Measurements from ENCODE around the gene ABI3BP.
"Not testable (repeated sequence)": the region's sequence is repeated elsewhere in the genome, so short reads cannot be mapped to it uniquely, and the experiment has no call there.

Gene ABI3BP, protein sequence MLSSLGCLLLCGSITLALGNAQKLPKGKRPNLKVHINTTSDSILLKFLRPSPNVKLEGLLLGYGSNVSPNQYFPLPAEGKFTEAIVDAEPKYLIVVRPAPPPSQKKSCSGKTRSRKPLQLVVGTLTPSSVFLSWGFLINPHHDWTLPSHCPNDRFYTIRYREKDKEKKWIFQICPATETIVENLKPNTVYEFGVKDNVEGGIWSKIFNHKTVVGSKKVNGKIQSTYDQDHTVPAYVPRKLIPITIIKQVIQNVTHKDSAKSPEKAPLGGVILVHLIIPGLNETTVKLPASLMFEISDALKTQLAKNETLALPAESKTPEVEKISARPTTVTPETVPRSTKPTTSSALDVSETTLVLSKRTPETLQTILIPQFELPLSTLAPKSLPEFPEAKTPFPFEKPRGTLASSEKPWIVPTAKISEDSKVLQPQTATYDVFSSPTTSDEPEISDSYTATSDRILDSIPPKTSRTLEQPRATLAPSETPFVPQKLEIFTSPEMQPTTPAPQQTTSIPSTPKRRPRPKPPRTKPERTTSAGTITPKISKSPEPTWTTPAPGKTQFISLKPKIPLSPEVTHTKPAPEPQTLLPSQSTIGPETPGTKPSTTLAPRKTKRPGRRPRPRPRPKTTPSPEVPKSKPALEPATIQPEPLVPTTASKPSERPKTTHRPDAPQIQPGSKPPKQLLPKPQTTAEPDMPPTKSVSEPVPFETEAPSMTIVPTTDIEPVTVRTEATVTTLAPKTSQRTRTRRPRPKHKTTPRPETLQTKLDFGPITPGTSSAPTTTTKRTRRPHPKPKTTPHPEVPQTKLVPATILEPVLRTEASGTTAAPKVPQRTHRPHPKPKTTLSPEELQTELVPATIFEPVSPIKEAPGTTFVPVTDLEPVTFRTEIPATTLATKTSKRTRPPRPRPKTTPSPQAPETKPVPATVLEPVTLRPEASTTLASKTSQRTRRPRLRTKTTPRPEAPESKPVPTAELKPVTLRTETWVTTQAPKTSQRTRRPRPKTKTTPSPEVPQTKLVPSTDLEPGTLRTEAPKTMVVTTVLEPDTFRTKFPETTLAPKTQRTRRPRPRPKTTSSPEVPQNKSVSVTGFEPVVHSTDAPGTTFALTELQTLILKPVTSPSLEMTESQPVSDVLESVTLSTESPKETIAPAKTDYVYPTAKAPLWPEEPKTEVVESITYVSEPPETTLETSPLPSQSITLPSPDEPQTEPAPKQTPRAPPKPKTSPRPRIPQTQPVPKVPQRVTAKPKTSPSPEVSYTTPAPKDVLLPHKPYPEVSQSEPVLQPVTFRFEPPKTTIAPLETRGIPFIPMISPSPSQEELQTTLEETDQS (N-terminal part only)

DNA sequence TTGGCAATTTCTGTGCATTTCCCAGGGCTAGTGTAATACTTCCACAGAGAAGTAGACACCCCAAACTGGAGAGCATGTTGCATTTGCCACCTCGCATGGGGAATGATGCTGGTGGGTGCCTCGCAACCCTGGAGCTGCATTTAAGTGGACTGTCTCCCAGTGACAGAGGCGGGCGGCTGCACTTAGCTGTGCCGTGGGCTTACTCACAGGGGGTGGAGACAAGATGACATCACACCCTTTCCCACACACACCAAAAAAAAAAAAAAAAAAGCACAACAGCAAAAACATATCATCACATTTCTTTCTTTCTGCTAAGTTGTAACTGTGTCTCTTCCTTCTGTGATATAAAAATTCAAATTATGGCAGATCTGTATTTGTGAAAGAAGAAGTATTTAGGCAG lies at the start of gene ABI3BP:
Gene ABI3BP (minus strand): TSS at position 113 of the 400 bp plus-strand sequence. CDS start 37 bp downstream, at position 76.
- DNase-seq (ENCODE audit: low read depth in 2 of 2), result peak in 1 of 2 donors; percentile 6

DNA sequence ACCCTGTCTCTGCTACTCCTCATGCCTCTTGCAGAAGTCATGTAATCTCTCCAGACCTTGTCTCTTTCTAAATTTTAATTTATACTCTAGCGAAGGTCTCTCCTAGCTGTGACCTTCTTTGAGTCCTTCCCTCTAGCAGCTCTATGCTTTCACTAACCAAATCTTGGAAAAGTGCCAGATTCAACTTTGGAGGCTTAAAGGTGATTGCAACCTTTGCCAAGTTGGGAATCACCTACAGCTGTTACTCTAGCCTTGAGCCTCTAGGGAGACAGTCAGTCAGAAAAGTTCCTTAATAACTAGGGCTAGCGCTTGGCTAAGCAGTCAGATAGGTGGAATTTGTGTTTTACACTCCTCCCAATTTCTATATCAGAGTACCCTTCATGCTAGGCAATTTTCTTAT lies 46.1 kb upstream of the ABI3BP start:
- no peak for DNase-seq (ENCODE audit: low read depth in 2 of 2)

DNA sequence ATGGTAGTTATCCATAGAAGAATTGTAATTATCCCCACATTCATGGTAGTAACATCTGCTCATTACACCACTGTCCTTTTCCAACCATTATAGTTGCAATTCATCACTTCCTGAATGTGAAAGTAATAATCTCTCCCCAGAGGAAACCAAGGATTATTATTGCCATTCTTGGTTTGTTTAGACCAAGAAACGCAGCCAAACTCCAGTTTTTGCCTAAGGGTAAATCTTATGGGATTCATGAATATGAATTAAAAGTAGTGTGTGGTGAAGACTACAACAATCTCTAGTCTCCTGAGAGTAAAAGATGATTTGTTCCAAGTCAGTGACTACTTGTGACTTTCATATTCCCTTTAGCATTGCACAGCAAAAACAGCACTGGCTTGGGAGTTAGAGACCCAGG lies 45.7 kb upstream of the ABI3BP start:
- no peak for DNase-seq (ENCODE audit: low read depth in 2 of 2)

- no peak for DNase-seq (ENCODE audit: low read depth in 2 of 2)
These were observed 45.2 kb upstream of the ABI3BP start for GRCh38 chr3:101038393-101038792.

GRCh38 chr3:101037613-101038012 lies 44.4 kb upstream of the ABI3BP start:
- DNase-seq (ENCODE audit: low read depth in 2 of 2), result no peak

GRCh38 chr3:101036676-101037075 lies 43.5 kb upstream of the ABI3BP start:
- no peak for DNase-seq (ENCODE audit: low read depth in 2 of 2)

- no peak for DNase-seq (ENCODE audit: low read depth in 2 of 2)
These were observed 43.0 kb upstream of the ABI3BP start for GRCh38 chr3:101036213-101036618.

- no peak for DNase-seq (ENCODE audit: low read depth in 2 of 2)
These were observed 34.1 kb upstream of the ABI3BP start for GRCh38 chr3:101027286-101027685.

GRCh38 chr3:101026881-101027280 lies 33.7 kb upstream of the ABI3BP start:
- no peak for DNase-seq (ENCODE audit: low read depth in 2 of 2)

GRCh38 chr3:101026244-101026643 lies 33.0 kb upstream of the ABI3BP start:
- no peak for DNase-seq (ENCODE audit: low read depth in 2 of 2)

DNA sequence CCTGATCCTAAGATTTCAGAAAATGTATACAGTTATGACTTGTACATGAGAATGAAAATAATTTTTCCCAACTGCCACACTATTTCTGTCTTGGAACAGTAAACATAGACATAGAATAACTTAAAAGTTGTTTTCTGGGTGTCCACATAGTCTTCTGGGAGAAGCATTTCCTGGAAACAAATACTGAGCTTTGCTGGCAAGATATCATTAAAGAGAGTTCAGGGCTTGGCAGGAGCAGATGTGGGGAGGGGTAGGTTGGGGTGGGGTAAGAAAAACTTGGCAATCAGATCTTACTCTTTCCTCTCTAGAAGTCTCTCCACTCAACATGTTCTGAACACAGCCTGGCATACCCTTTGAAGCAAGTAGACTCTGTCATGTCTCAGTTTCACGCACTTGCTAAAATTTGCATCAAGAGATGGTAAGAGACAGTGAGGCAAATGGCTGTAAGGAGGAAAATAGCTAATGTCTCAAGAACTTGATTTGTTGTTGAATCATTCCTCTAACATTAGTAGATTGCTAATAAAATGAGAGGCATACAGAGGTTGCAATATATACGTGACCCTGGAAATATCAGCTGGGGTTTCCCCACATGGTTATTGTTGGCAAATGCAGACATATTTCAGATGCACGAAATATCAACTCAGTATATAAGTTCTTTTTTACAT lies 27.3 kb upstream of the ABI3BP start:
- no peak for DNase-seq (ENCODE audit: low read depth in 2 of 2)

- DNase-seq (ENCODE audit: low read depth in 2 of 2), result no peak
These were observed 23.8 kb upstream of the ABI3BP start for GRCh38 chr3:101017017-101017416.

DNA sequence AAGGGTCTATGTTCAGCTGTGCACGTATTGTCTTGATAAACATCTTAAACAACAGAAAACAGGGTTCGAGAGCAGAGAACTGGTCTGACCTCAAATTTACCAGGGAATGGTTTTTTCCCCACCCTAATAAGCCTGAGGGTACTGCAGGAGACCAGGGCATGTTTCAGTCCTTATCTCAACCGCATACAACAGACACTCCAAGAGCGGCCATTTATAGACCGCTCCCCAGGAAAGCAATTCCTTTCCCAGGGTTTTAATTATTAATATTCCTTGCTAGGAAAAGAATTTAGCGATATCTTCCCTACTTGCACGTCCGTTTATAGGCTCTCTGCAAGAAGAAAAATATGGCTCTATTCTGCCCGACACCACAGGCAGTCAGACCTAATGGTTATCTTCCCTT lies 19.1 kb upstream of the ABI3BP start:
- DNase-seq (ENCODE audit: low read depth in 2 of 2), result not testable (repeated sequence)

DNA sequence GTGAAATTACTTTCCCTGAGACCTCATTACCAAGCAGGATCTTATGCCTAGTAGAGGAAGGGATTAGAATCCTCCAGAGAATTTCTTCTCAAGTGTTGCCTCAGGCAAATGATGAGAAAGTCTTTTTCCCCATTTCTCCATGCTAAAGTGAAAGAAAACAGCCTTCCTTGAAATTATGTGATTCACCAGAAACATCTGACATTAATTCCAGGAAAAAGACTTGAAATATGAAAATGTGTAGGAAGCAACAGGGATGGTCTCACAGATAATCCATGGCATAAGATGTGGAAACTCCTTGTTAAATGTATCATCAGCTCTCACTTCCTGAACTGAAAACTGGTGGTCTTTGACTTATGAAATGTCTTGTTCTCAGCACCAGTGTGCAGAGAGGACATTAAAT lies 17.9 kb upstream of the ABI3BP start:
- DNase-seq (ENCODE audit: low read depth in 2 of 2), result no peak

DNA sequence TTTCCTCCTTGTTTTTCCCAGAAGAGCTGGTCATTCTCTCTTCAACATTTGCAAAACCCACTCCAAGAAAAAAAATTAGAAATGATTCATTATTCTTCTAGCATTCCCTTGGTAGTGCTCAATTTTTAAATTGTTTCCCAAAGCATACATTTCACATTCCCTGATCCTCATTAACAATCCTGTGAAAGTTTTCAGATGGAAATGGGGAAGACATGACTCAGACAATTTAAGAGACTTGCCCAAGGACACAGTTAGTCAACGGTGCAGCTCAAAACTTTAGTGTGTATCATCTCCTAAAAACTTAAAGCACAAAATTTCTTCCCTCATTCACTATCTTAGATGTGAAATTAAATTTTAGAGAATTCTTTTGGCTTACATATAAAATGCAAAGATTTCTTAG lies 17.1 kb upstream of the ABI3BP start:
- DNase-seq (ENCODE audit: low read depth in 2 of 2), result no peak

- no peak for DNase-seq (ENCODE audit: low read depth in 2 of 2)
These were observed 16.2 kb upstream of the ABI3BP start for GRCh38 chr3:101009386-101009785.

GRCh38 chr3:100999160-100999559 lies 5.9 kb upstream of the ABI3BP start:
- no peak for DNase-seq (ENCODE audit: low read depth in 2 of 2)

- no peak for DNase-seq (ENCODE audit: low read depth in 2 of 2)
These were observed 1.6 kb upstream of the ABI3BP start for GRCh38 chr3:100994809-100995208.

DNA sequence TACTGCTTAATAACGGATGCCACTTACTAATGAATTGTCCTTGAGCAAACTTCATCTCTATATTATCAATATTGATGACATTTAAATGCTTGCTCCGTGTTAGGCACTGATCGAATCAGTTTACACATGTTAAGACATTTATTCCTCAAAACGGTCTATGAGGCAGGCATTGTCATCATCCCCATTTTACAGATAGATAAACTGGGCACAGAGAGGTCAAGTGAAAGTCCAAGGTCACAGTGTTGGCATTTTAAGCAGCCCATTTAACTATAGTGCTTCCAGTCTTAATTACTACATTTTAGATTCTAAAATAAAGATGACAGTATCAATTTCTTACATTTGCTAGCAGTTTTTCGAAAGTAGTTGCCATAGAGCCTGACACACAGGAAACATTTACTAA lies 966 bp upstream of the ABI3BP start:
- DNase-seq (ENCODE audit: low read depth in 2 of 2), result no peak

DNA sequence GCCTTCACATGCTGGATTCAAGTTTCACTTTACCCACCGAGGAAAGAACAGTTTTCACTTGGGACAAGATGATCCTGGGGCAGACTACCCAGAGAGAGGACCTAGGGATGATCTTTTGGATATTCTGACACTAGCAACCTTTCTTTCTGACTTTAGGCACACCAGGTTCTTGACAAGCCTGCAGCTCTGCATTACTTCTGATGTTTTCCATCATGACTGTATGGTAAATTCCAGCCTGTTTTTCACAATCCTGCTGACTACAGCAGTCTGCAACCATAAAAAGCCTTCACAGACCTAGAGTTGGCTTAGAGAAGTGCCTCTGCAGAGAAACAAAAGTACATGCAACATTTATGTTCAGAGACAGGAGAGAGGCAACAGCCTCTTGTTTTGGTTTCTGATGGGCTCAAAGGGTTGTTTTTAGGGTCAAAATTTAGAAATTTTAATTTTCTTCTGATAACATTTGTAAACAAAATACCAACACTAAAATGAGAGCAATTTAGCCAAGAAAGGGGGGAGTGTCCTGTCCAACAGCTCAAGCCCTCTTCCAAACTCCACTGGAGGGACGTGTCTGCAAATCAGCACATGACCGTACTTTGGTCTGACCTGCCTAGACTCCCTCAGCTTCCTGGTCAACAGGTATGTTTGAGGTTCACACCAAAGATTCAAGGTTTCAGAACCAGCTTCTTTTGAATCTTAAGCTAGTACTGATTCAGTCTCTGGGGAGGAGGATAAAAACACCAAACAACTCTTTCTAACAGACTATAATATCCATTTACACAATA lies 799 bp downstream of the ABI3BP start:
- no peak for DNase-seq (ENCODE audit: low read depth in 2 of 2)

GRCh38 chr3:100988080-100988479 lies 5.1 kb downstream of the ABI3BP start:
- DNase-seq (ENCODE audit: low read depth in 2 of 2), result no peak

Data from stimulated activated CD8-positive, alpha-beta memory T cell treated with anti-CD3 and anti-CD28 coated beads, Interleukin-15, amount 100 ng/mL, for 48 hours (primary cell).